ENCODE results near the gene RABGAP1L. TPM values are rescaled to one million over a fixed set of nuclear protein-coding genes. Genes with fewer than 3 reads are reported as not detected.
"Not testable (repeated sequence)": the region's sequence is repeated elsewhere in the genome, so short reads cannot be mapped to it uniquely, and the experiment has no call there.

RABGAP1L gene
- total RNA-seq, 1 experiment from 2014 or later = 14.0 TPM

GRCh38 chr1:174153085-174153824 is 6.1 kb upstream of the RABGAP1L start:
- DNase-seq (ENCODE audit: low read depth) = peak; percentile 49

GRCh38 chr1:174153825-174154107 is 5.6 kb upstream of the RABGAP1L start:
- no peak for DNase-seq (ENCODE audit: low read depth)

- no peak for DNase-seq (ENCODE audit: low read depth)
Observed at GRCh38 chr1:174156437-174156836, 2.9 kb upstream of the RABGAP1L start.

GRCh38 chr1:174157157-174157806 is 2.0 kb upstream of the RABGAP1L start:
- no peak for DNase-seq (ENCODE audit: low read depth)

DNA sequence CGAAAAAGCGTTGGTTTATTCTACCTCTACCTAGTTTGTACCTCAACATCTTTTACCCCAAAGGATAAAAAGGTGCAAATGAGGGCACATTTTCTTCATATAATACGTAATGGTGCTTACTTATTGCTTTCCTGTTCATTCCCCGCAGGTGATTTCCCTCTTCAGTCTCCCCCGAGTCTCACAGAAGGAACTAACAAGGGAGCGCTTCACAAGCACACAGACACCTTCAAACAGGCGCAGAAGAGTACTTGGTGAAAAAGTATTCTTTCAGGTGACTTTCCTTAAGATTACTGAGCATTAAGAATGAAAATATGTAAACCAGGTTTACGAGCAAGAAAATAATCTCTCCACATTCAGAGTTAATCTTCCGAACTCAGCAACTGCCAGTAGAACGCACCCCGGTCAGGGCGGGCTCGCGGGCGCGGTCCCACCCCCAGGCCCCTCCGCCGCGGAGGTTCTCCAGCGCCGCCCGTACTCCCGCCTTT is 511 bp upstream of the RABGAP1L start:
- DNase-seq (ENCODE audit: low read depth) = no peak

DNA sequence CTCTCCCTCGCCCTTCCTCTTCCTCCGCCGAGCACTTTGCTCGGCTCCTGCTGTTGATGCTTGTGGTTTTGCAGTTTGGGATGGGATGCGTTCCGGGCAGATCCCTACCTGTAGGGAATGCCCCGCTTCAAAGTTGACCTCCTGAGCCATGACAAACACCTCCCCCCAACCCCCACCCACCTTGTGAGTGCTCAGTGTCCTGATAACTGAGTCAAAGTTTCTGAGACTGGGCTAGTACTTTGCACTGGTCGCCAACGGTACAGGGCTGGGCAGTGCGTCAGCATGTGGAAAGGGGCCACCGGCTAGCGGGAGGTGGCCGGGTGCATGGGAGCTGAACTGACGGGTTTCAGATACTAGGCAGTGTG is 771 bp downstream of the RABGAP1L start:
- peak; percentile 26 for DNase-seq (ENCODE audit: low read depth)

DNA sequence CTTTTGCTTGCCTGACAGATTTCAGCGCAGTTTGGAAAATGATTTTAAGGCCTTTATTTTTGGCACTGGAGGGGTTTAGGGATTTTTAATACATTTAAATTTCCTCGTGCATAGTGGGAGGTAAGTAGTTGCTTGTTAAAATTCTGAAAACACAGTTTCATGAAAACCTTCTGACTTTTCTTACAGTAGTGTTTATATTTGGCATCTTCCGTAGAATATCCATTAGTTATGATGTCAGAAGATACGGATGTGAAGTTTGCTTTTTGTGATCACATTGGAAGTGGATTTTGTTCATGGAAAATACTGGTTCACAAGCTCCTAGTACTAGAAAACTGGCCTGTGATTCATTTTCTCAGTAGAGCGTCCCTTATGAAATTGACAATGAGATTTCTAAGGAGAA is 1.3 kb downstream of the RABGAP1L start:
- no peak for DNase-seq (ENCODE audit: low read depth)

DNA sequence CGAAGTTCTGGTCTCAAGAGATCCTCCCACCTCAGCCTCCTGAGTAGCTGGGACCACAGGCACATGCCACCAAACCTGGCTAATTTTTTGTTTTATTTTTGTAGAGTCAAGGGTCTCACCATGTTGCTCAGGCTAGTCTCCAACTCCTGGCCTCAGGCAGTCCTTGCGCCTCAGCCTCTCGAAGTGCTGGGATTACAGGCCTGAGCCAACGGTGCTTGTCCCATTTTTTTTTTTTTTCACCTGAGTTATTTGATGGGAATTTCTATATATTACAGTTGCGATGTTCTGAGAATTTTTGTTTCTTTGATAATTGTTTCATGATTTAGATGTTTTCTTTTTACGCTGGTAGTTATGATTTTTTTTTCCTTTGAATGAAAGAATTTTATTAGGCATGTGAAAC is 2.5 kb downstream of the RABGAP1L start:
- DNase-seq (ENCODE audit: low read depth) = no peak

DNA sequence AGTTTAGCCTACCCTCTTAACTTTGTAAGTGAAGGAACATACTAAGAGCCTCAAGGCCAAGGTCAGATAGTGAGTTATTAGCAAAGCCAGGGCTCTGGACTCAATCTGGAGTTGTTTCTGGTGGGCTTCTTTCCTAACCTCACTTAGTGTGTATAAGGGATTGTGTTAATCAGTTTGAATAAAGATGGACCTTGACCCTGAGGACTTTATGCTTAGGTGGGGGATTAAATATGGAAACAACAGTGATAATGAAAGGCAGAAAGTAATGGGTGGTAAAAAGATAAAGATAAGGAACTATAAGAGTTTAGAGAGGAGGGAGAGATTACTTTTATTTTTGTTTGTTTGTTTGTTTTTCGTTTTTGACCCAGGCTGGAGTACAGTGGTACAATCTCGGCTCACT is 5.5 kb downstream of the RABGAP1L start:
- no peak for DNase-seq (ENCODE audit: low read depth)

GRCh38 chr1:174165471-174166137 is 6.3 kb downstream of the RABGAP1L start:
- DNase-seq (ENCODE audit: low read depth) = no peak

DNA sequence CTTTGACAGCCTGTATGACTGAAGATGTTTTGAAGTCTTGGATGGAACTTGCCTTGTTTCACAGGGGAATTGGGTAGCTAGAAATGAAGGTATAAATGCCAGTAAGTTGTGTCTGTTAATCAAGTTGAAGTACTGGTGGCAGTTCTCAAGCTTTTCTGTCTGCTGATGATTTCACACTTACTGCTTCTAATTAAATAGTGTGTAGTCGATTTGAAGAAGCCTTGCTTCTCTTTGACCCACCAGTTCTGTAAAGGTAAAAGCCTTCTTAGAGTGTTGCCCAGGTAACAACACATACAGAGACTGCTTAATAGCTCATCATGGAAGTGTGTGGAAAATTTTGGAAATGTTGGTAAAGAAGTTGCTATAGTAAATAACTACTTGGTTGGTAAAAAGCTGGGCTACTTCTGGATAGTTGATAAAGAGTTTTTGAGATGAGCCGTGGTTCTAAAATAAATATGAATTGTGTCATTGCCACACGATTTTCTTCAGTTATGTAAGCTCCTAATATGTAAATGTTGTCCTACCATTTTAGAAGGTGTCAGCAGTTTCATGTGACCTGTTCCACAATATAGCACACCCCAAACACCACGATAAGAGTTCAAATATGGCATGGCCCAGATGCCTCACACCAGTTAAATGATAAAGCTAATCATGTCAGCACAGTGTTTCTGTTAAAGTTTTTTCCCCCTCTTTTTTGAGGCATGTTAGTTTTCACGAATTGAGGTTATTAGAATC is 7.4 kb downstream of the RABGAP1L start:
- DNase-seq (ENCODE audit: low read depth) = no peak

GRCh38 chr1:174167265-174167803 is 8.0 kb downstream of the RABGAP1L start:
- no peak for DNase-seq (ENCODE audit: low read depth)

- no peak for DNase-seq (ENCODE audit: low read depth)
Observed at GRCh38 chr1:174169342-174169741, 10.0 kb downstream of the RABGAP1L start.

DNA sequence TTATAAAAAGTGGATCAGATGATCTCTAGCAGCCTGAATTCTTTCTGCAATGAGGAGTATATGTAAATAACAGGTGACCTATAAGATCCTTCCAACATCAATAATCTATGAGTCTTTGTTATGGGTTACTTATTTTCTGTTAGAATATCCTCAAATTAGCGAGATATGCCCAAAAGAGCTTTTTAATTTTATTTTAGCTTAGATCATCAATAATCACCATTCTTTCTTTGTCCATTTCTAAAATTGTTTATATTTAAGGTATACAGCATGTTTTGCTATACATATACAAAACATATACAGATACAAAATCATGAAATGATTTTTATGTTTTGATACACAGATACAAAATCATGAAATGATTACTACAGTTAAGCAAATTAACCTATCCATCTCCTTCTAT is 11.8 kb downstream of the RABGAP1L start:
- no peak for DNase-seq (ENCODE audit: low read depth)

DNA sequence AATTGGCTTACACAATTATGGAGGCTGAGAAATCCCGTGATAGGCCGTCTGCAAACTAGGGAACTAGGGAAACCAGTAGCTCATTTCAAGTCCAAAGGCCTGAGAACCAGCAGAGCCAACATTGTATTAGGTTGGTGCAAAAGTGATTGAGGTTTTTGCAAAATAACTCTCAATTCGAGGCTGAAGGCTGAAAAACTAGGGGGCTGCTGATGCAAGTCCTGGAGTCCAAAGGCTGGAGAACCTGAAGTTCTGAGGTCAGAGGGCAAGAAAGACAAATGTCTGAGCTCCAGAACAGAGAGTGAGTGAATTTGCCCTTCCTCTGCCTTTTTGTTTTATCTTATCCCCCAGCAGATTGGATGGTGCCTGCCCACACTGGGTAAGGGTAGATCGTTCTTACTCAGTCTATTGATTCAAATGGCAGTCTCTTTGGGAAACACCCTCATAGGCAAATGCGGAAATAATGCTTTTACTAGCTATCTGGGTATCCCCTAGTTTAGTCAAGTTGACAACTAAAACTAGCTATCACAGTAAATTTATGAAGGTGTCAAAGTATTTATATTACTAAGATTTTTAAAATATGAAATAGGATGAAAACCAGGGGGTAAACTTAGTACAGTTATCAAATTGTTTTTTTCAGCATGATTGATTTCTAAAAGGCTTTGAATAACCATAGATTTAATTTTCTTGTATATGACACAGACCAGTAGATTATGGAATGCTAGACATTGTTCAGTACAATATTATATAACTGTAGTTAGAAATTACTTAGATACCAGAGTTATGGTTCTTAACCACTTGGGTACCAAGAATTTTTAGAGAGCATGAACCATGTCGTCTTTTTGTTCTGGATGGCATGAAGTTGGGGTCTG is 15.4 kb downstream of the RABGAP1L start:
- no peak for DNase-seq (ENCODE audit: low read depth)

GRCh38 chr1:174178459-174178858 is 19.1 kb downstream of the RABGAP1L start:
- DNase-seq (ENCODE audit: low read depth) = not testable (repeated sequence)

- no peak for DNase-seq (ENCODE audit: low read depth)
Observed at GRCh38 chr1:174189428-174190062, 30.2 kb downstream of the RABGAP1L start.

DNA sequence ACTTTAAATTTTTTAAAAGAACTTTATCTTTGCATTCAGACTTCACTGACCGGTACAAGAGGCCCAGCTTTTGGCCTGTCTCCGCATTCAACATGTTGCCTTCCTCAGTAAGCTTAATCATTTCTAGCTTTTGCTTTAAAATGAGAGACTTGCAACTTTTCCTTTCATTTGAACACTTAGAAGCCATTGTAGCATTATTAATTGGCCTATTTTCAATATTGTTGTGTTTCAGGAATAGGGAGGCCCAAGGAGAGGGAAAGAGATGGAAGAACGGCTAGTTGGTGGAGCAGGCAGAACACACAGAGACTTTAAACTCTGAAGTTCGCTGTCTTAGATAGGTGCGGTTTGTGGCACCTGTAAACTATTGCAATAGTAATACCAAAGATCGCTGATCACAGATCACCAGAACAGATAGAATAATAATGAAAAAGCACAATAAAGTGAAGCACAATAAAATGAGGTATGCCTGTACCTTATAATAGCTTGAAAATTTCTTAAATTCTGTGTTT is 31.4 kb downstream of the RABGAP1L start:
- no peak for DNase-seq (ENCODE audit: low read depth)

DNA sequence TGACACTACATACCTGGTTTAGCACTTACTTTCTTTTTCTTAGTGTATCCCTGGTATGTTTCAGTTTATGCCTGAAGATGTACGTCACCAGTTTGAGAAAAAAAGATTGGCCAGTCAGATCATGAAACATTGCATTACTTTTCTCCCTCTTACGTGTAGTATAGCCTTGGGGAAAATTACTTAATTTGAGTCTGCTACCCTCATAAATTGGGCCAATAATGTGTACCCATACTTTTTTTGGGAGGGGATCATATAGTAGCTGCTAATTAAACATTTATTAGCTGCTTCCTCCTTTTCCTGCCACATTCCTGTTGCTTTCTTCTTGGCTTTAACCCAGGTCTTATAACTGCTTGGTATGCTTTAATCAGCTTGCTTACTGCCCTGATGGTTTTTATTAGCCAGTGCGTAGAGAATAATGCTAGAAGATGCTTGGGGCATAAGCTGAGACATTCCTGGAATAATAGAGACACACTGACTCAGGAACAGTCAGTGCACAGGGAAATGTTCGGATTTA is 32.1 kb downstream of the RABGAP1L start:
- DNase-seq (ENCODE audit: low read depth) = no peak

DNA sequence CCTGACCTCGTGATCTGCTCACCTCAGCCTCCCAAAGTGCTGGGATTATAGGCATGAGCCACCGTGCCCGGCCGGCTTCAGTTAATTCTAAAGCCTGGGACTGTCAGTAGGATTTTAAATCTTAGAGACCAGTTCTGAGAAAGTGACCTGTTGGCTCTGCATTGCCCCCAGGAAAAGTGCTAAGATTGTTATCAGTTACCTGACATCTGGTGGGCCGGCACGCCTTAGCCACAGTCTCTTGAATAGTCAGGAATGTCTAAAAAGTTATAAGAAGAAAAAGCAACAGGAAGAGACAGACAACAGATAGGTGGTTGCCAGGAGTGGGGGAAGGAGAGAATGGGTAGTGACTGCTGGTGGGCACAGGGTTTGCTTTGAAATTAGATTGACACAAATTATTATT is 35.1 kb downstream of the RABGAP1L start:
- no peak for DNase-seq (ENCODE audit: low read depth)

All from LHCN-M2 (cell line).